CD4-positive, alpha-beta T cell treated with Interleukin-17A for 4 hours (primary cell): ENCODE data around the gene EZR.

Source experiments
- DNase-seq: peaks from one replicate; pipeline ENCODE4 v3.0.0-alpha.2; 2020; ENCODE audit warnings: mixed read lengths

Gene EZR

DNA sequence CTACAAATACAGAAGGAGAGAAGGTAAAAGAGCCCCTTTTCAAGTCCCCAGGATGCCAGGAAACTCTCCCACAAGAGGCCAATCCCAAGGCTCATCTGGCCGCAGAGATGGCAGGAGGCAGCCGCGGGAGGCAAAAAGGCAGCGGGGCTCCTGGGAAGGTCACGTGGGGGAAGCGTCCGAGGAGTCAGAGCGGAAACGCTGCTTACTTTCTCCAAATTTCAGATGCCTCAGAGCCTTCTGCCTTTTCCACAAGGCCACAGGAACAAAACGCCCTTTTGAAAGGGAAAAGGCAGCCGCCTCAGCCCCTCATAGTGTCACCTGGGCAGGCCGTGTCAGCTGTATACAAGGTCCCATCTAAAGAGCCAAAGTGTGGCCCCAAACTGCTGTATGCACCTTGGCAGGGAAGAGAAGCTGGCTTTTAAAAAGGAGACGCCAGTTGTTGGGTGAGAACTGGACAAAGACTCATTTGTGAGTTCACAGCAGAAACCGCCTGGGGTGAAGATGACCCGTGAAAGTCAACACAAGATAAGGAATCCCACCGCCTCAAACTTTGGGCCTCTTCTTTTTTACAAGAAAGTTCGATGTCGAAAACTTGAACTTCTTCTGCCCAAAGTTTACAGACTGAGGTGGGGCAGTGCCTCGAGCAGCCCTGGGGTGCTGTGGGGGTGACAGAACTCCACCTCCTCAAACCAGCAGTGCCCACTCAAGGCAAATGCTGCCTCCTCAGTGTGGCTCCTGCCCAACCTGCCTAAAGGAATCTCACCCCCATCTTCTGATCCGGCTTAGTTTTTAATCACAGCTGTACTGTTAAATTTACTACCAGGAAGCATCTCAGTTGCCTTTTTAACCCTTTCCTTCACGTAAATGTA, 45.4 kb downstream of the EZR start:
- DNase-seq, result no peak

DNA sequence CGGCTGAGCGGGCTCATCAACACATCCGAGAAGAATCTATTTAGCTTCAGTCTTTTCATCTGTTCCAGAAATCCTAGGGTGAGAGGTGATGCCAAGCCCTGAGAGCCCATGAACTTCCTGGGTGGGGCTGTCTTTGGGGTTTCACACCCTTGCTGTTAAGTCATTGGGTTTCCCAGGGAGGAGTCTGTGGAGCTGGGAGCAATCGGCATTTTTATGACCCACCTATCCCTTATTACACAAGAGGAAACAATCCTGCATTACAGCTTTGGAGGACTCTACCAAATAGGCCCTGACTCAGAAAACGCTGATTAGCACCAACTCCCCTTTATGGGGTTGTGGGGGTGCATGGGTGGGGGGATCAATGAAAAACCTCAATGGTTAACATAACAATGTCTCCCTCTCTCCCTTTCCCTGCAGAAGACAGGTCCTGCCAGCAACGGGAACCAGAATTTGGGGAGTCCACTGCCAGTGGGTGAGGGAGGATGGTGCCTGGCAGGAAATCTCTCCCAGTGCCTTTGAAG, 46.3 kb downstream of the EZR start:
- DNase-seq, result no peak

DNA sequence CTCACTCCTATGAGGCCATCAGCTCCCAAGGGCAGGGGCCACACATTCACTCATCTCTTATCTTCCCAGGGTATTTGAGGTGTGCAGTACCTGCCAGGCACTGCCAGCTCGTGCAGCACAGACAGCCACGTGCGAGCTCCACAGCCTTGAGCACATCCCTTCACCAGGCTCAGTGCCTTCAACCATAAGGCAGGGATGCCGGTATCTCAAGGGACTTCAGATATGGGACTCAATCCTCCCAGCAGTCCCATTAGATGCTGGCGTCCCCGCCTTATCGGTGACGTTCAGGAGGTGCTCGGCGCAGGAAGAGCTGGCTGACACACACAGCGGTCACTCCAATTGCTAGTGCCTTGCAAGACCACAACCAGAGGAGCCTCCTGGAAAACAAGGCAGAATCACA, 47.0 kb downstream of the EZR start:
- no peak for DNase-seq

DNA sequence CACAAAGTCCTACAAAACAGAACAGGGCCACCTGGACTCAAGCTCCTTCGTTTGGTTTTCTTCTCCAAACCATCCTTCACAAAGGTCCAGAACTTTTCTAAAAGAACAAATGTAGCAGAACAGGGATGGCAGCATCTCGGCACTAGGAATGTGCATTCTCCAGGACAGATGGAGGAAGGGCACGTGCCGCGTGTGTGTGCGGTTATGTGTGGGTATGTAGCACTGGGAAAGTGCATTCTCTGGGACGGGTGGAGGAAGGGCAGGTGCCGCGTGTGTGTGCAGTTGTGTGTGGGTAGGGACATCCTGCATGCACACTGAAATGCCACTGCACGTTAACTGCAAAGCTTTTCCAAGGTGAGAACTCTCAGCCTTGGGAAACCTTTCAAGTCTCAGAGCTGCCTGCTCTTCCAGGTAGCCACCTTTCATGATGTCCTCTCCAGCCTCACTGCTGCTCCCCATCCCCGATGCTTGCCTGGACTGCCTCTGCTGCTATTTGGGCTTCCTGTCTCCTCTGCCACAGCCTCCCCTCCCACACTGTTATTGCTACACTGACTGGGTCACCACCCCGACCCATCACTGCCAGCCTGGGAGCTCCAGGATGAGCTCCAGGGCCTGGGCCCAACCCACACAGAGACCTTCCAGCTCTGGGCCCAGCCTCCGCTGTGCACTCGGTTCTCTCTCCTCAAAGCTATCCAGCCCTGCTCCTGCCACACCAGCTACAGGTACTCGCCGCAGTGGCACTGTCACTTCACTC, 47.6 kb downstream of the EZR start:
- DNase-seq, result no peak

DNA sequence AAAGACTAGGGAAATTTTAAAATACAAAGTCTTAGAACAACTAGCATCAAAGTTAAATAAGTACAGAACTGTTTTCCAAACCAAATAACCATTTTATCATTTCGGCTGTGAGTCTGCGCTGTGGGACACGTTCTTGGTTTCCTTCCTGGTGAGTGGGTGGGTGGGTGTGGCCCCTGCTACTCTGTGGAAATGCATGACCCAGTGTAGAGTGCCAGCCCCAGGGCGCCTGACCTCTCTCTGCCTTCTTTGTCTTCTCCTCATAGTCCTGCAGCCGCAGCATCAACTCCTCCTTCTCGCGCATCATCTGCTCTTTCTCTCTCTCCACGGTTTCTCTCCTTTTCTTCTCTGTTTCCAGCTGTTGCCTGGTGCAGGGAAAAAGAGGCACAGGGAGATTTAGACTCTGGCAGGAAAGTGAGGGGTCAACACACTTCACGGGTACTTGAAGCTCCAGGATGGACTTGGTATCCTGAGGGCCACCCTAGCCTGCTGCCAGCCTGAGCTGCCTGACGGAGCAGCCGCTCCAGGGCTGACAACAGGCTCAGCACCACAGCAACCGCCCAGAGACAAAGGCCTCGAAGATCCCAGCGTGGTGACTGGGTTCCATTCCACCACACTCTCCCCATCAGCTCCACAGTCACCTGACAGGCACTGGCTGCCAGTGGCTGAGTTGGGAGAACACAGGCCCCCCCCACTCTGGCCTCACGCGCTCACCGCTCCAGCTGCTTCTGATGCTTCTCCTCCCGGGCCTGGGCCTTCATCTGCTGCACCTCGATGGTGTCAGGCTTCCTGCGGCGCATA, 48.4 kb downstream of the EZR start:
- DNase-seq, result no peak

DNA sequence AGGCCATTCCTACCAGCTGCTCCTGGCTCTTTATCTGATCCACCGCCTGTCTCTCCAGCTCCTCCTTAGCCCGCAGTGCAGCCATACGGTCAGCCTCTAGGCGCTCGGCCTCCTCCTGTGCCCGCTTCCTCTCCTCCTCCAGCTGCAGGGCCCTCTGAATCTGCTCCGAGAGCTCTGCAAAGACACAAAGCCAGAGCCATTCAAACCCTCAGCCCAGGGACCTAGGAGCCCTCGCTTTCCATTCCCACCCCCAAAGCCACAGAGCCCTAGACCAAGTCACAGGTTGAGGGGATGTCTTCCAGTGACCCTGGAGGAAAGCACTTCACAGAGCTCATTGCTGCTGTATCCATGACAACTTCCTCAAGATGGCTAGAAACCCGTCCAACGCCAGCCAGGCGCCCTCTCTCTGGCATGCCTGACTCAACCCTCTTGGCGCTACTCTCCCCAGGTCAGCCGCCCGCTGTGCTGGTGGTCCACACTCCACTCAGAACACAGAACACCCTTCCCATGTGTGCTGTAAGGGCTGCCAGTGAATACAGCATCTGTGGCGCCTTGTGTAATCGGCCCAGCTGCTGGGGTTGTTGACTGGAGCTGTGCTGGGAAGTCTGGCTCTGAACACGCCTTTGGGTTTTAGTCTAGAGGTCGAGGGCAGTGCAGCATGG, 49.3 kb downstream of the EZR start:
- DNase-seq, result no peak

DNA sequence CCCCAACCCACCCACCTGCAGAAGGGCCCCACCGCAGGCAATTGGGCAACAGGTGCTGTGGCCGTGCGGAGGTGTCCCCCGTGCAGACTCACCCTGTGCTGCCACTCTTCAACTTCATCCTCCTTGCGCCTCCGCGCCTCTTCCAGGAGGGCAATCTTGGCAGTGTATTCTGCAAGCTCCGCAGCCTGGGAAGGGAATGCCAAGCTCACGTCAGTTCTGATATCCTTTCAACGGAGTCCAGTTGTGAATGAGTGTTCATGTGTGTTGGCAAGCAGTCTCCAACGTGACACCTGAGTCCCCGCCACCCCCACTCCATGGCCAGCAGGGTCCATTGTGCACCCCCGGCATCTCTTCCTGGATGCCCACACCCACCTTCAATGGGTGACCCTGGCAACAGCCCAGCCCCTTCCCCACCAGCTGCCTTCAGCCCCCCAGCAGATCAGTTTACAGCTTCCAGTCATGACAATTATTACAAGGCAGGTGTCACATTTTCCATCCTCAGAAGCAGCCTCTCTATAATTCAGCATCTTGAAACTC, 49.9 kb downstream of the EZR start:
- DNase-seq, result no peak

DNA sequence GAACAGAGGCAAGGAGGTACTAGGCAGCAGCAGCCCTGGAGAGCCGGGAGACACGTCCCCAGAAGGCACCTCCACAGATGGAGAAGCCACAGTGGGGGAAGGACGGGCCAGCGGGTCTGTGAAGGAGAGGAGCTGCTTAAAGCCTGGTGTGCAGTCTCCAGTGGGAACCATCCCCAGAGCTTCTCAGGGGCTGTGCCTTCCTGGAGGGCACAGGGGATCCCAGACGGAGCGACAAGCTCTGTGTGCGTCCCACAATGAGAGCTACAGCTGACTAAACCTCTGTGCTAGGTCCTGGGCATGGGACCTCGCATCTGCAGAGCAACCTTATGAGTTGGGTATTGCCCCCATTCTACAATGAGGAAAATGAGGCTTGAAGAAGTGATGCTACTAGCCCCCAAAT, 50.7 kb downstream of the EZR start:
- DNase-seq, result no peak

DNA sequence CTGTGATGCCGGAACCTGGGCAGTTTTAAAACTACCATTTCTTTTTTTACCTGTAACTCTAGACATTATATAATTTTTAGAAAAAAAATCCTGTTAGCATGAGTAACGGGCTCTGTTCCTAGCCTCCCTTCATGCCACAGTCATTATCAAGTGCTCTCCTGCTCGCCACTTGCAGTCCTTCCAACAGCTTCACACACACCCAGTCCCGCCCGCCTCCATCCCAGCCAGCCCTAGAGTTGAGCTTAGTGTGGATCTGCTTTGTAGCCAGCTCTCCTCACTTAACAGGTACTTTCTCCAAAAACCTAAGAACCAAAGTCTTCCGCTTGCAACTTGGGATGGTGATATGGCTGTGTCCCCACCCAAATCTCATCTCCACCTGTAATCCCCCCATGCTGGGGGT, 51.5 kb downstream of the EZR start:
- no peak for DNase-seq

DNA sequence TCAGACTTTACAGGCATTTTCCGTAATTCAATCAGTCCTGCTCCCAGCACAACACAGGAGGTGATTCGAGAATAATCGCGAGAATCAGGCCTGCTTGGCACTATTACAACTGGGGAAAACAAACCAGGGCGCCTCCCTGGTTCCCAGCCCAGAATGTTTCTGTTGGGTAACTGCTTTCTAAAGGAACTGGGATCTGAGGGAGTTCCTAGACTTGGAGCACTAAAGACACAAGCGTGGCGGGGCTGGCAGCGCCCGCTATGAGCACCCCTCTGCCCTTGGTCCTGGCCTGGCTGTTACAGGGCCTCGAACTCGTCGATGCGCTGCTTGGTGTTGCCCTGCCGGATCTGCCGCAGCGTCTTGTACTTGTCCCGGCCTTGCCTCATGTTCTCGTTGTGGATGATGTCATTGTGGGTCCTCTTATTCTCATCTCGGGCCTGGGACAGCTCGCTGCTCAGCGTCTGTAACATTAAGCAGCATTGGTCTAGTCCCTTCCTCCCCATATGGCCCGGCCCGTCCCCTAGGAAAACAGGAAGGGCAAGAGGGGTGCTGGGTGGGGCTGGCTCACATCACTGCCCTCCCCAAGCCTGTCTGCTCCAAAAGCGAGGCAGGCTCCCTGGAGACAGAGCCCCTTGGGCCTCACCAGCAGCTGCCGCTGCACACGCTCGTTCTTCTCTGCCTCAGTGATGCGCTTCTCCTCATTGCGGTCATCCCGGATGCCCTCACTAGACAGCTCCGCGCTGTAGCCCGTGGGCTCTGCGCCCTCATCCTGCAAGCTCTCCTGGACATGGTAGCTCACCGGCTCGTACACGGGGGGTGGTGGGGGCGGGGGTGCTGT, 52.3 kb downstream of the EZR start:
- DNase-seq, result no peak

DNA sequence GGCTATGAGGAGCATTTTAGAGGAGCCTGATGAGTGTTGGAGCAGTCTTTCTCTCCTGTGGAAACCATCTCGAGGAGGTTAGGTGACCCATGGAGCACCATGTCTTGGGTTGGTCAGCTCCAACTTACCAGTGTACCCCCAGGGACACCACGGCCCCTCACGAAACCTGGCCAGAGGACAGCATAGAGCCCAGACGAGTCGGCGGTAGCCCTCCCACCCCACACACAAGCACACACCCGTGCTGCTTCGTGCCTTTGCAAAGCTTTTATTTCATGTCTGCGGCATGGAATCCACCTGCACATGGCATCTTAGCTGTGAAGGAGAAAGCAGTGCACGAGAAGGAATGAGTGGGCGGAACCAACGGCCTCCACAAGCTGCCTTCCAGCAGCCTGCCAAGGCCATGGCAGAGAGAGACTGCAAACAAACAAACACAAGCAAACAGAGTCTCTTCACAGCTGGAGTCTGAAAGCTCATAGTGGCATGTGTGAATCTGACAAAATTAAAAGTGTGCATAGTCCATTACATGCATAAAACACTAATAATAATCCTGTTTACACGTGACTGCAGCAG, 53.6 kb downstream of the EZR start:
- no peak for DNase-seq

DNA sequence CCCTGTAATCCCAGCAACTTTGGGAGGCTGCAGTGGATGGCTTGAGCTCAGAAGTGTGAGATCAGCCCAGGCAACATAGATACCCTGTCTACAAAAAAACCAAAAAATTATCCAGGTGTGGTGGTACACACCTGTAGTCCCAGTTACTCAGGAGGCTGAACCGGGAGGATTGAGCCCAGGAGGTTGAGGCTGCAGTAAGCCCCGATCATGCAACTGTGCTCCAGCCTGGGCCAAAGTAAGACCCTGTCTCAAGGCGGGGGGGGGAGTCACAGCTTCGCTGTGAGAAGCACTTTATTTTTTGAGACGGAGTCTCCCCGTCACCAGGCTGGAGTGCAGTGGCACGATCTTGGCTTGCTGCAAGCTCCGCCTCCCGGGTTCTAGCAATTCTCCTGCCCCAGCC, 54.2 kb downstream of the EZR start:
- no peak for DNase-seq

DNA sequence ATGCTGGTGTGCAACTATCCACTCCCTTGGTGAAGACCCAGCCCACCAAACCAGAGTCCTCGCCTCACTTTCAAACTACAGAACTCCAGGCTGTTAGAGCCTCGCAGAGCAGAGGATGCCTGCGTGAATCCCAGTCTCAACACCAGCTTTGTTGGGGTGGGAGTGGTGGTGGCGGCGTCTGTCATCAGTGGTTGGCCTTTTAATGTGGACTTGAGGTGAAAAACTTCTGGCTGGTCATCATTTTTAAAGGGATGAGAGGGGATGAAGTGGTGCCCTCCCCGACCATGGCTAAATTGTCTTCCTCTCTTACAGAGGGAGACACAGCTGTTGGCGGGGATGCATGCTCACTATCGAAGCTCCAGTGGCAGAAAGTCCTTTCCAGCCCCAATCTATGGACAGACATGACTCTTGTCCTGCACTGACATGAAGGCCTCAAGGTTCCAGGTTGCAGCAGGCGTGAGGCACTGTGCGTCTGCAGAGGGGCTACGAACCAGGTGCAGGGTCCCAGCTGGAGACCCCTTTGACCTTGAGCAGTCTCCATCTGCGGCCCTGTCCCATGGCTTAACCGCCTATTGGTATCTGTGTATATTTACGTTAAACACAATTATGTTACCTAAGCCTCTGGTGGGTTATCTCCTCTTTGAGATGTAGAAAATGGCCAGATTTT, 54.9 kb downstream of the EZR start:
- DNase-seq, result no peak

DNA sequence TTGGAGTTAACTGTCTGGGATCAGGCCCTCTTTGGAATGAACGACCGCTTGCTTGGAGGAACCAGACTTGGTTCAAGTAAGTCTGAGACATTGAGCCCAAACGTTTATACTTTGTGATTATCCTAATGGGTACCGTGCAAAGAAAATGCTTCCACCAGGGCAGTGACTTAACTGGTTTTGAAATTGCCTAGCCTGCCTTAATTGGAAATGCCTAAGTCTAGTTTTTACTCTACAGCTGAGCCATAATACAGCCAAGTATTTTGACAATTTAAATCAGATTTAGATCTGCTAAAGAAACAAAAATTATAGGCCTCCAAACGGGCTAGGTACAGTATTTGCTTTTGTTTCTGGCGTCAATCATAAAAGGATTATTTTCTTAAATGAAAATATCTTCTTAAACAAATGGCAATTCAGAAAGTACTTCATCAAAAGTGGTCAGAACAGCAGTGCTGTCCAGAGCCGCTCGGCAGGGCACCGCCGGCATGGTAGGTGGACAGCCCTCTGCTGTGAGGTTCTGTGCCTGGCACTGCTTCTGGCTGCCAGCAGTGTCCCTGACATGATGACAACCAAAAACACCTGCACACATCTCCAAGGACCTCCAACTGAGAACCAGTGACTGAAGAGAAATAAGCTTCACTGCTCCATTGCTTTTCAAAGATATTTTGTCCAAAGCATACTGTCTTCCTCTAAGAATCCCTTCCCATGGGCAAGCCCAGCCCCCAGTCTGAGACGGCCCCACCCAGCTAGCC, 55.6 kb downstream of the EZR start:
- DNase-seq, result no peak

DNA sequence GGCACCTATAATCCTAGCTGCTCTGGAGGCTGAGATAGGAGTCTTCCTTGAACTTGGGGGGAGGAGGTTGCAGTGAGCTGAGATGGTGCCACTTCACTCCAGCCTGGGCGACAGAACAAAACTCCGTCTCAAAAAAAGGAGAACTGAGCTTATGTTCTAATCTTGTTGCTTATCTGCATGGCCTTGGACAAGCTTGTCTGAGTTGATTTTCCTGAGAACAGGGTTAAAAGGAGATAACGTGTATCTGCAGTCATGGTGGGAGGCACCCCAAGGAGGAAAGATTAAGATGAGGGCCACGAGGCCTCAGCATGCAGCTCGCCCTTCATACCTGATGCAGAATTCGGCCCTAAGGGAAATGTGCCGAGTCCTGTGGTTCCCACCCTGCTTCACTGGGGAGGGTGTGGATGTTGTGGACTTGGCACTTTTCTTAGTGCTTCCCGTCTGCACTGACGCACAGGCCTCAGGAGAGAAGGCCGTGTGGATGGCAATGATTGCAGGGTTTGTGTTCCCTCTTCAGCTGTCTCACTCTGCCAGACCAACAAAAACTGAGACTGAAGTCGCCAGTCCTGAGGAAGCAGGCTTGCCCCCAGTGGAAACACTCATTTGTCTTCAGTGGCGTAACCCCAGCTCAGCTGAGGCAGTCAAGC, 56.3 kb downstream of the EZR start:
- DNase-seq, result no peak

DNA sequence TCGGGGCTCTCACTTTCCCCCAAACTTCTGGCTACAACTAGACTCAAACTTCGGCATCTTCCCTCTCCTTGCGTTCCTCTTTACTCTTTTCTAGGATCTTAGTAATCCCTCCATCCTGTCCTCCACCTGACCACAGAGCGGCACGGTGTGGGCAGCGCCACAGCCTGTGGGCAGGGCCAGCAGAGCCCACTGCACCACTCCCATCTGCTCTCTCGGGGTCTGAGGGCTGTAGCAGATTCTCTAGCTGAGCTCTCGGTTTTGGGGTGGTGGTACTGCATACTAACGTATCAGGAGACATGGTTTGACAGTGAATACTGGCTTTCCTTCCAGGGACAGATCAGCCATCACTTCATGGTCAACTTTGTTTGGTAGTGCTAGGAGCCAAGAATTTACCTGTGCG, 57.4 kb downstream of the EZR start:
- DNase-seq, result no peak

DNA sequence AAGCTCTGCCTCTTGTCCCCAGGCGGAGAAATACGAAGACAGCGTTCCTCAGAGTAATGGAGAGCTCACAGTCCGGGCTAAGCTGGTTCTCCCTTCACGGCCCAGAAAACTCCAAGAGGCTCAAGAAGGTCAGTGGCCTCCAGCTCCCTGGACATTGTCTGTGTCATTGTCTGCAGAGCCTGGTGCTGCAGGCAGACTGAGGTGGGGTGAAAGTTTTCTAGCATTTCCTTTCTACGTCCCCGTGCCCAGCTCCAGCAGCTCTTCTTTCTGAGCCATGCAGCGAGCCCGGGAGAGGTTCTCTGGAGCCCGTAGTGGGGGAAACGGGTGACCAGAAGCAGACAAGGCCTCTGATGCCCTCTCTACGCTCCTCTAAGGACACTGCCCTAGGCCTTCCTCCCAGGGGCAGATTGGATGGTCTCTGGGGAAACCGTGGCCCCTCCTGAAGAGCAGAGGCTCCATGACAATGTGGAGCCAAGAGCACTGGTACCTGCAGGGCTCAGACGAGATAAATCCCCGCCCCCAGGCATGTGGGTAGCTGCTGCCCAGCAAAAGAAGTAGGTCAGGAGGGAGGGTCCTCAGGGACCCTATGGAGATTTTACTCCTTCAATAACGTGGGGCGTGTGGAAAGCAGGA, 58.4 kb downstream of the EZR start:
- DNase-seq, result no peak

DNA sequence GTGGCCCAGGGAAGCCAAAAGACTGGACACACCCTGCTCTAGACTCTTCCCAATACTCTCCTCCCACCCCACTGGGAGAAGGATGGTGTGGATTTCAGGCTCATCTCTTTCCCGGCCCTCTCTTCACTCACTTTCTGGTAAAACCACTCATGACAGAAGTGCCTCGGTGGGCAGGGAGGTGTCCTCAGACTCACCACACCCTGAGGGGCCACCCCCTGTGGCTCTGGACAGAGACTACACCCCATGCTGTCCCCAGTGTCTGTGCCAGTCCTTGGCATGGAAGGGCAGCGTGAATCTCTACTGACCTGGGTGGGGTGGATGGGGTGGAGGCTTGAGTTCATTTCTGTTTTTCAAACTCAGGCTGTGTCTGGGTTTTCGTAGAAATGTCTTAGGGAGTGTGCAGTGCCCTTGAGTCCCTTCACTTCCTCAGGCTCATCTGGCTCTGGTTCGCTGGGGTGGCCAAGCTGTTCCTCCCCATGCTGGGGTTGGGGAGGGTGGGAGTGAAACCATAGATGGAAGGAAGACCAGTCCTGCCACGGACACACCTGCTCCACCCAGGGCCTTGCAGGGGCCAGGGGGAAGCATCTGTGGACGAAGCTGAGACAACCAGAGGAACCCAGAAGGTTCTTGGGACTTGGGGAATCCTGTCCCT, 59.1 kb downstream of the EZR start:
- DNase-seq, result no peak
